GM23338 (cell line): ENCODE measurements around the gene NOL9. TPM values are rescaled to one million over a fixed set of nuclear protein-coding genes. Genes with fewer than 3 reads are reported as not detected.

Source experiments
- ATAC-seq: fragments of 200-7000 bp; cut with Tn5 transposase; 3 replicates; pipeline ENCODE4 v1.9.1; 2020
- DNase-seq: peaks from one replicate; pipeline ENCODE4 v3.0.0-alpha.2; 2015; ENCODE audit warnings: low spot score
- H2AFZ ChIP-seq: fragments of 200-600 bp; sonication (generic); 2 replicates; pipeline ENCODE4 v1.8.0; 2016; ENCODE audit warnings: antibody characterized with exemption, mild to moderate bottlenecking, moderate library complexity
- H3F3A ChIP-seq: fragments of 200-600 bp; sonication (generic); replicated peaks from 2 replicates; pipeline ENCODE4 v1.8.0; 2017; ENCODE audit warnings: antibody characterized with exemption, mixed run types, low read depth
- H3K27ac ChIP-seq: fragments of 200-600 bp; sonication (generic); 2 replicates; pipeline ENCODE4 v1.6.1; 2016; ENCODE audit warnings: low read depth
- H3K27me3 ChIP-seq: fragments of 200-600 bp; sonication (generic); 2 replicates; pipeline ENCODE4 v1.8.0; 2016; ENCODE audit warnings: mild to moderate bottlenecking, mixed run types, moderate library complexity; ENCODE audit not compliant: insufficient read depth
- H3K36me3 ChIP-seq: fragments of 200-600 bp; sonication (generic); 2 replicates; pipeline ENCODE4 v1.8.0; 2016; ENCODE audit warnings: mild to moderate bottlenecking; ENCODE audit not compliant: insufficient read depth
- H3K4me1 ChIP-seq: fragments of 200-600 bp; sonication (generic); 2 replicates; pipeline ENCODE4 v1.8.0; 2016; ENCODE audit warnings: mild to moderate bottlenecking, moderate library complexity; ENCODE audit not compliant: insufficient read depth
- H3K4me2 ChIP-seq: fragments of 200-600 bp; sonication (generic); 2 replicates; pipeline ENCODE4 v1.7.1; 2017; ENCODE audit warnings: mixed run types
- H3K4me3 ChIP-seq: fragments of 200-600 bp; sonication (generic); 2 replicates; pipeline ENCODE4 v1.6.1; 2016; ENCODE audit warnings: mixed run types
- H3K79me2 ChIP-seq: fragments of 200-600 bp; sonication (generic); replicated peaks from 2 replicates; pipeline ENCODE4 v1.8.0; 2017; ENCODE audit warnings: mild to moderate bottlenecking; ENCODE audit not compliant: insufficient read depth
- H3K9me2 ChIP-seq: fragments of 200-600 bp; sonication (generic); 2 replicates; pipeline ENCODE4 v1.8.0; 2017; ENCODE audit not compliant: insufficient read depth
- H4K20me1 ChIP-seq: fragments of 200-600 bp; sonication (generic); replicated peaks from 2 replicates; pipeline ENCODE4 v1.8.0; 2017; ENCODE audit warnings: mild to moderate bottlenecking; ENCODE audit not compliant: insufficient read depth
- H3K27ac Mint-ChIP-seq: 2 replicates; pipeline ENCODE4 v1.8.0; 2020; ENCODE audit warnings: inconsistent platforms, mild to moderate bottlenecking, moderate library complexity, mixed read lengths
- H3K27me3 Mint-ChIP-seq: 3 replicates; pipeline ENCODE4 v1.8.0; 2022; ENCODE audit warnings: low read depth, mild to moderate bottlenecking, moderate library complexity, mixed read lengths, inconsistent platforms; ENCODE audit not compliant: insufficient read depth, poor library complexity
- H3K36me3 Mint-ChIP-seq: 3 replicates; pipeline ENCODE4 v1.8.0; 2021; ENCODE audit warnings: low read depth, mild to moderate bottlenecking, inconsistent platforms, moderate library complexity, mixed read lengths
- H3K4me1 Mint-ChIP-seq: 3 replicates; pipeline ENCODE4 v1.8.0; 2020; ENCODE audit warnings: mild to moderate bottlenecking, inconsistent platforms, mixed read lengths
- H3K4me3 Mint-ChIP-seq: 3 replicates; pipeline ENCODE4 v1.8.0; 2021; ENCODE audit warnings: moderate library complexity, mild to moderate bottlenecking, inconsistent platforms, mixed read lengths
- H3K9me3 Mint-ChIP-seq: 3 replicates; pipeline ENCODE4 v1.8.0; 2020; ENCODE audit warnings: moderate library complexity, mild to moderate bottlenecking, inconsistent platforms, mixed read lengths
- CREB1 ChIP-seq: fragments of 250-450 bp; sonication (Bioruptor Pico); IDR thresholded peaks from 2 replicates; pipeline ENCODE4 v1.5.0; 2020; ENCODE audit warnings: low read depth, mild to moderate bottlenecking, moderate library complexity
- CTCF ChIP-seq, 2 experiments: fragments of 200-600 bp in 1 of 2; sonication (generic) in 1 of 2; conservative IDR thresholded peaks; 2 replicates each; pipeline versions ENCODE4 v1.5.1 to v1.6.1; 2016 to 2017; ENCODE audit warnings: antibody characterized with exemption in 2 of 2, low read depth in 2 of 2, mild to moderate bottlenecking in 2 of 2, moderate library complexity in 1 of 2
- ETS1 ChIP-seq: IDR thresholded peaks from 2 replicates; pipeline ENCODE4 v1.6.1; 2016; ENCODE audit warnings: antibody characterized with exemption
- EZH2 ChIP-seq: fragments of 200-600 bp; sonication (generic); IDR thresholded peaks from one replicate; pipeline ENCODE4 v1.8.0; 2017; ENCODE audit warnings: antibody characterized with exemption, mild to moderate bottlenecking, low read depth; ENCODE audit not compliant: unreplicated experiment
- EZH2phosphoT487 ChIP-seq: fragments of 200-600 bp; sonication (generic); IDR thresholded peaks from one replicate; pipeline ENCODE4 v1.8.1; 2018; ENCODE audit warnings: antibody characterized with exemption; ENCODE audit not compliant: unreplicated experiment
- JUNB ChIP-seq: IDR thresholded peaks from one replicate; pipeline ENCODE4 v1.6.1; 2016; ENCODE audit warnings: antibody characterized with exemption; ENCODE audit not compliant: unreplicated experiment
- NANOG ChIP-seq: IDR thresholded peaks from 2 replicates; pipeline ENCODE4 v1.6.1; 2016; ENCODE audit warnings: antibody characterized with exemption, borderline replicate concordance
- POLR2AphosphoS5 ChIP-seq: IDR thresholded peaks from 2 replicates; pipeline ENCODE4 v1.6.1; 2016; ENCODE audit warnings: antibody characterized with exemption, low read depth
- STAT1 ChIP-seq: IDR thresholded peaks from one replicate; pipeline ENCODE4 v1.6.1; 2016; ENCODE audit warnings: antibody characterized with exemption; ENCODE audit not compliant: unreplicated experiment
- ZNF114 ChIP-seq: fragments of 250-450 bp; sonication (Bioruptor Pico); IDR thresholded peaks from 2 replicates; pipeline ENCODE4 v1.5.0; 2020; ENCODE audit warnings: mild to moderate bottlenecking, moderate library complexity
- ZNF331 ChIP-seq: fragments of 250-450 bp; sonication (Bioruptor Pico); IDR thresholded peaks from 2 replicates; pipeline ENCODE4 v1.5.0; 2020; ENCODE audit warnings: low read depth, mild to moderate bottlenecking, moderate library complexity
- polyA plus RNA-seq: library from polyadenylated mRNA; unstranded; fragments of >200 nt; fragmentation: Nextera tagmentation; extraction: Ambion mirVana; gene quantifications from 2 replicates; pipeline ENCODE4 v1.2.1, GENCODE V29; 2016
- total RNA-seq: library from RNA; depleted of rRNA; stranded (reverse); fragments of >200 nt; shearing (Covaris generic); gene quantifications from 2 replicates; pipeline ENCODE4 v1.2.3, GENCODE V29; 2014
- TF ChIP-seq, protein P1 (sequence below): IDR thresholded peaks from one replicate; pipeline ENCODE4 v1.6.1; 2018; ENCODE audit warnings: antibody characterized with exemption; ENCODE audit not compliant: unreplicated experiment
- TF ChIP-seq, protein P2 (sequence below): fragments of 250-450 bp; sonication (Bioruptor Pico); IDR thresholded peaks from 2 replicates; pipeline ENCODE4 v1.5.0; 2020; ENCODE audit warnings: mild to moderate bottlenecking, moderate library complexity

Gene NOL9
- total and polyA plus RNA-seq, 2 experiments from 2014 or later: 13.2 to 48.5 TPM

DNA sequence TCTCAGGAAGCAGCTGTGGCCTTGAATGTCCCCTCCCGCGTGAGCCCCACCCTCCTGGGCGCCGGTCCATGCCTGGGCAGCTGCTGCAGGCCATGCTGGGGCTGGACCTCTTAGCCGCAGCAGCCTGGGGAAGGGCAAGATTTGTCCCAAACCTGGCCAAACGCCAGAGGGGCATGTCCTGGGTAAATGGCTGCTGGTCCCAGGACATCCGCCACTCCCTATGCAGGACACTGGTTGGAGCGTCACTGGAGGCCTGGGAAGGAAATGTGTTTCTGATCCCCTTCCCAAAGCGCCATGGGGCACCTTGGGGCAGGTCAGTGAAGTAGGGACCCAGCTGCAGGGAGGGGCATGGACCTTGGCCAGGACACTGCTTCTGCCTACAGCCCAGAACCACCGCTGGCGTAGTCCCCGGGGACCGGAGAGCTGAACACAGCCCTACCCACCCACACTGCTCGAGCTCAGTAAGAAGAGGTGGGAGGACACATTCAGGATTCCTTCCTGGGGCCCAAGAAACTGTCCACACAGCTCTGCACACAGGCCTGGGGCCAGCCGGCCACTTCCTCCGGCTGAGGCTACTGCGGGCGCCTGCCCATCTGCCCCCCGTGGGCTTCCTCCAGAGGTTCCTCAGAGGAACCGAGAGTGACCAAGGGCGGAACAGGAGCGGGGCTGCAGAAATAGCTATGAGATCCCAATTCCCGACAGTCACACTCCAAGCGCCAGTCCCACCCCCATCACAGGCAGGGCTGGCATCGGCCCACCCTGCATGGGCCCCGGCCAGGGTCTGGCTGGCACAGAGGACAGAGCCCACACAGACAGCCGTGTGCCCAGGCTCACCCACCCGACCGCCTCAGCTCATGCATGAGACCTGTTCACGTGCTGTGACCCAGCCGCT is 52.1 kb downstream of the NOL9 start:
- no peak overlapping the region for H3K4me3 ChIP-seq
- no peaks in the 10 kb centered on the region for H3K79me2 ChIP-seq
- H3K4me1 ChIP-seq: no peaks in the 10 kb centered on the region
- H3K27ac ChIP-seq: no peak overlapping the region
- H3F3A ChIP-seq: no peaks in the 10 kb centered on the region
- Mint-ChIP-seq H3K27me3 (peaks cover 23% of the 10 kb centered on the region), H3K9me3 (no peaks in the 10 kb centered on the region), H3K36me3 (no peaks in the 10 kb centered on the region), H3K4me1 (peaks cover 7% of the 10 kb centered on the region), H3K27ac (no peak overlapping the region), H3K4me3 (no peak overlapping the region)
- ATAC-seq (no peak), DNase-seq (no peak)
- no peaks in the 10 kb centered on the region for H3K36me3 ChIP-seq
- H4K20me1 ChIP-seq: no peaks in the 10 kb centered on the region
- no peak overlapping the region for H3K4me2 ChIP-seq
- H3K27me3 ChIP-seq: peaks cover 16% of the 10 kb centered on the region
- no peak overlapping the region for H2AFZ ChIP-seq
- TF ChIP-seq ZNF114 (CRISPR knock-in tag) (no peak), CTCF (conservative IDR thresholded peaks at IDR 0.05; ENCODE audit: low read depth in 2 of 2) (no peak), CREB1 (CRISPR knock-in tag) (no peak), EZH2phosphoT487 (no peak), ZNF331 (no peak), STAT1 (no peak), ETS1 (no peak), EZH2 (no peak), POLR2AphosphoS5 (no peak), JUNB (no peak), NANOG (no peak)
- TF ChIP-seq, protein P1, sequence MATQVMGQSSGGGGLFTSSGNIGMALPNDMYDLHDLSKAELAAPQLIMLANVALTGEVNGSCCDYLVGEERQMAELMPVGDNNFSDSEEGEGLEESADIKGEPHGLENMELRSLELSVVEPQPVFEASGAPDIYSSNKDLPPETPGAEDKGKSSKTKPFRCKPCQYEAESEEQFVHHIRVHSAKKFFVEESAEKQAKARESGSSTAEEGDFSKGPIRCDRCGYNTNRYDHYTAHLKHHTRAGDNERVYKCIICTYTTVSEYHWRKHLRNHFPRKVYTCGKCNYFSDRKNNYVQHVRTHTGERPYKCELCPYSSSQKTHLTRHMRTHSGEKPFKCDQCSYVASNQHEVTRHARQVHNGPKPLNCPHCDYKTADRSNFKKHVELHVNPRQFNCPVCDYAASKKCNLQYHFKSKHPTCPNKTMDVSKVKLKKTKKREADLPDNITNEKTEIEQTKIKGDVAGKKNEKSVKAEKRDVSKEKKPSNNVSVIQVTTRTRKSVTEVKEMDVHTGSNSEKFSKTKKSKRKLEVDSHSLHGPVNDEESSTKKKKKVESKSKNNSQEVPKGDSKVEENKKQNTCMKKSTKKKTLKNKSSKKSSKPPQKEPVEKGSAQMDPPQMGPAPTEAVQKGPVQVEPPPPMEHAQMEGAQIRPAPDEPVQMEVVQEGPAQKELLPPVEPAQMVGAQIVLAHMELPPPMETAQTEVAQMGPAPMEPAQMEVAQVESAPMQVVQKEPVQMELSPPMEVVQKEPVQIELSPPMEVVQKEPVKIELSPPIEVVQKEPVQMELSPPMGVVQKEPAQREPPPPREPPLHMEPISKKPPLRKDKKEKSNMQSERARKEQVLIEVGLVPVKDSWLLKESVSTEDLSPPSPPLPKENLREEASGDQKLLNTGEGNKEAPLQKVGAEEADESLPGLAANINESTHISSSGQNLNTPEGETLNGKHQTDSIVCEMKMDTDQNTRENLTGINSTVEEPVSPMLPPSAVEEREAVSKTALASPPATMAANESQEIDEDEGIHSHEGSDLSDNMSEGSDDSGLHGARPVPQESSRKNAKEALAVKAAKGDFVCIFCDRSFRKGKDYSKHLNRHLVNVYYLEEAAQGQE: no peak
- TF ChIP-seq, protein P2, sequence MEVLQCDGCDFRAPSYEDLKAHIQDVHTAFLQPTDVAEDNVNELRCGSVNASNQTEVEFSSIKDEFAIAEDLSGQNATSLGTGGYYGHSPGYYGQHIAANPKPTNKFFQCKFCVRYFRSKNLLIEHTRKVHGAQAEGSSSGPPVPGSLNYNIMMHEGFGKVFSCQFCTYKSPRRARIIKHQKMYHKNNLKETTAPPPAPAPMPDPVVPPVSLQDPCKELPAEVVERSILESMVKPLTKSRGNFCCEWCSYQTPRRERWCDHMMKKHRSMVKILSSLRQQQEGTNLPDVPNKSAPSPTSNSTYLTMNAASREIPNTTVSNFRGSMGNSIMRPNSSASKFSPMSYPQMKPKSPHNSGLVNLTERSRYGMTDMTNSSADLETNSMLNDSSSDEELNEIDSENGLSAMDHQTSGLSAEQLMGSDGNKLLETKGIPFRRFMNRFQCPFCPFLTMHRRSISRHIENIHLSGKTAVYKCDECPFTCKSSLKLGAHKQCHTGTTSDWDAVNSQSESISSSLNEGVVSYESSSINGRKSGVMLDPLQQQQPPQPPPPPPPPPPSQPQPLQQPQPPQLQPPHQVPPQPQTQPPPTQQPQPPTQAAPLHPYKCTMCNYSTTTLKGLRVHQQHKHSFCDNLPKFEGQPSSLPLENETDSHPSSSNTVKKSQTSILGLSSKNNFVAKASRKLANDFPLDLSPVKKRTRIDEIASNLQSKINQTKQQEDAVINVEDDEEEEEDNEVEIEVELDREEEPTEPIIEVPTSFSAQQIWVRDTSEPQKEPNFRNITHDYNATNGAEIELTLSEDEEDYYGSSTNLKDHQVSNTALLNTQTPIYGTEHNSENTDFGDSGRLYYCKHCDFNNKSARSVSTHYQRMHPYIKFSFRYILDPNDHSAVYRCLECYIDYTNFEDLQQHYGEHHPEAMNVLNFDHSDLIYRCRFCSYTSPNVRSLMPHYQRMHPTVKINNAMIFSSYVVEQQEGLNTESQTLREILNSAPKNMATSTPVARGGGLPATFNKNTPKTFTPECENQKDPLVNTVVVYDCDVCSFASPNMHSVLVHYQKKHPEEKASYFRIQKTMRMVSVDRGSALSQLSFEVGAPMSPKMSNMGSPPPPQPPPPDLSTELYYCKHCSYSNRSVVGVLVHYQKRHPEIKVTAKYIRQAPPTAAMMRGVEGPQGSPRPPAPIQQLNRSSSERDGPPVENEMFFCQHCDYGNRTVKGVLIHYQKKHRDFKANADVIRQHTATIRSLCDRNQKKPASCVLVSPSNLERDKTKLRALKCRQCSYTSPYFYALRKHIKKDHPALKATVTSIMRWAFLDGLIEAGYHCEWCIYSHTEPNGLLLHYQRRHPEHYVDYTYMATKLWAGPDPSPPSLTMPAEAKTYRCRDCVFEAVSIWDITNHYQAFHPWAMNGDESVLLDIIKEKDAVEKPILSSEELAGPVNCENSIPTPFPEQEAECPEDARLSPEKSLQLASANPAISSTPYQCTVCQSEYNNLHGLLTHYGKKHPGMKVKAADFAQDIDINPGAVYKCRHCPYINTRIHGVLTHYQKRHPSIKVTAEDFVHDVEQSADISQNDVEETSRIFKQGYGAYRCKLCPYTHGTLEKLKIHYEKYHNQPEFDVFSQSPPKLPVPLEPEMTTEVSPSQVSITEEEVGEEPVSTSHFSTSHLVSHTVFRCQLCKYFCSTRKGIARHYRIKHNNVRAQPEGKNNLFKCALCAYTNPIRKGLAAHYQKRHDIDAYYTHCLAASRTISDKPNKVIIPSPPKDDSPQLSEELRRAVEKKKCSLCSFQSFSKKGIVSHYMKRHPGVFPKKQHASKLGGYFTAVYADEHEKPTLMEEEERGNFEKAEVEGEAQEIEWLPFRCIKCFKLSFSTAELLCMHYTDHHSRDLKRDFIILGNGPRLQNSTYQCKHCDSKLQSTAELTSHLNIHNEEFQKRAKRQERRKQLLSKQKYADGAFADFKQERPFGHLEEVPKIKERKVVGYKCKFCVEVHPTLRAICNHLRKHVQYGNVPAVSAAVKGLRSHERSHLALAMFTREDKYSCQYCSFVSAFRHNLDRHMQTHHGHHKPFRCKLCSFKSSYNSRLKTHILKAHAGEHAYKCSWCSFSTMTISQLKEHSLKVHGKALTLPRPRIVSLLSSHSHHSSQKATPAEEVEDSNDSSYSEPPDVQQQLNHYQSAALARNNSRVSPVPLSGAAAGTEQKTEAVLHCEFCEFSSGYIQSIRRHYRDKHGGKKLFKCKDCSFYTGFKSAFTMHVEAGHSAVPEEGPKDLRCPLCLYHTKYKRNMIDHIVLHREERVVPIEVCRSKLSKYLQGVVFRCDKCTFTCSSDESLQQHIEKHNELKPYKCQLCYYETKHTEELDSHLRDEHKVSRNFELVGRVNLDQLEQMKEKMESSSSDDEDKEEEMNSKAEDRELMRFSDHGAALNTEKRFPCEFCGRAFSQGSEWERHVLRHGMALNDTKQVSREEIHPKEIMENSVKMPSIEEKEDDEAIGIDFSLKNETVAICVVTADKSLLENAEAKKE (CRISPR knock-in tag): no peak
- H3K9me2 ChIP-seq: no peaks in the 10 kb centered on the region
